Activated T-helper 1 cell treated with anti-CD3 and anti-CD28 coated beads, Interleukin-12 subunit alpha, Interleukin-12 subunit beta, Interleukin-2, Interleukin-4 antibody, amounts not matched to agents 30 ng/mL and 10 ng/mL and 1 ng/mL, durations not matched to agents 14 hours and 24 hours and 36 hours (primary cell): ENCODE results near the gene PDE1C. TPM values are rescaled to one million over a fixed set of nuclear protein-coding genes. Genes with fewer than 3 reads are reported as not detected.

Experiments
- DNase-seq: peaks from one replicate; pipeline ENCODE4 v3.0.0; 2021; ENCODE audit warnings: low spot score
- H3K27ac Mint-ChIP-seq: one replicate; pipeline ENCODE4 v1.8.0; 2021; ENCODE audit warnings: mild to moderate bottlenecking, mixed read lengths
- H3K27me3 Mint-ChIP-seq: one replicate; pipeline ENCODE4 v1.8.0; 2022; ENCODE audit warnings: mild to moderate bottlenecking, moderate library complexity, mixed read lengths; ENCODE audit not compliant: insufficient read depth
- H3K36me3 Mint-ChIP-seq: one replicate; pipeline ENCODE4 v1.8.0; 2021; ENCODE audit warnings: low read depth, mixed read lengths
- H3K4me1 Mint-ChIP-seq: one replicate; pipeline ENCODE4 v1.8.0; 2021; ENCODE audit warnings: low read depth, mixed read lengths
- H3K4me3 Mint-ChIP-seq: one replicate; pipeline ENCODE4 v1.8.0; 2021; ENCODE audit warnings: mild to moderate bottlenecking, moderate library complexity, mixed read lengths
- H3K9me3 Mint-ChIP-seq: one replicate; pipeline ENCODE4 v1.8.0; 2021; ENCODE audit warnings: mixed read lengths
- intact Hi-C: fragments of 100-400 bp; cut with micrococcal nuclease; formaldehyde crosslinking; loops from one replicate; pipeline ENCODE4 v1.15.1; 2024
- total RNA-seq: library from RNA; stranded (reverse); gene quantifications from 2 replicates; pipeline ENCODE4 v1.2.3, GENCODE V29; 2022

PDE1C gene
- total RNA-seq, 1 donor from 2014 or later = not detected

DNA sequence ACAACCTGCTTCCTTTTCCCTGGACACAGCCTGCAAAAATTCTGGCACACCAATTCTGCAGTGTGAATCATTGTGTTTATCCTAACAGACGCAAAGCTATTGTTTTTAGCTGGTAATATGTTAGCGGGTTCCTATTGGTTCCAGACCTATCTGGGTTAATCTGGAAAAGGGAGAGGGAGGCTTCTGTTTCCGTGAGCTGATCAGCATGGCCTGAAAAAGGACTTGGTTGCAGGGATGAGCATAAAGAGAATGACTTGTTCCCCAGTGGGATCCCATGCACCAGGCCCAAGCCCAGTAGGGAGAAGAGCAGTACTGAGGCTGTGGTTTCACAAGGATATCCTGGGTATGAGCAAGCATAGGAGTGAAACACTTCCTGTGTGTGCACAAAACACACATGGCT is 78.4 kb downstream of the PDE1C start:
- no peaks in the 10 kb centered on the region for H3K4me1 Mint-ChIP-seq
- no peak overlapping the region for H3K27ac Mint-ChIP-seq
- DNase-seq = no peak
- no peaks in the 10 kb centered on the region for H3K27me3 Mint-ChIP-seq
- intact Hi-C loops = no loop called here
- no peaks in the 10 kb centered on the region for H3K9me3 Mint-ChIP-seq
- no peaks in the 10 kb centered on the region for H3K36me3 Mint-ChIP-seq
- H3K4me3 Mint-ChIP-seq = no peak overlapping the region

GRCh38 chr7:31991406-31991805 is 78.8 kb downstream of the PDE1C start:
- H3K27ac Mint-ChIP-seq = no peak overlapping the region
- no peaks in the 10 kb centered on the region for H3K36me3 Mint-ChIP-seq
- DNase-seq = no peak
- intact Hi-C loops = no loop called here
- H3K4me3 Mint-ChIP-seq = no peak overlapping the region
- H3K27me3 Mint-ChIP-seq = no peaks in the 10 kb centered on the region
- no peaks in the 10 kb centered on the region for H3K9me3 Mint-ChIP-seq
- no peaks in the 10 kb centered on the region for H3K4me1 Mint-ChIP-seq

DNA sequence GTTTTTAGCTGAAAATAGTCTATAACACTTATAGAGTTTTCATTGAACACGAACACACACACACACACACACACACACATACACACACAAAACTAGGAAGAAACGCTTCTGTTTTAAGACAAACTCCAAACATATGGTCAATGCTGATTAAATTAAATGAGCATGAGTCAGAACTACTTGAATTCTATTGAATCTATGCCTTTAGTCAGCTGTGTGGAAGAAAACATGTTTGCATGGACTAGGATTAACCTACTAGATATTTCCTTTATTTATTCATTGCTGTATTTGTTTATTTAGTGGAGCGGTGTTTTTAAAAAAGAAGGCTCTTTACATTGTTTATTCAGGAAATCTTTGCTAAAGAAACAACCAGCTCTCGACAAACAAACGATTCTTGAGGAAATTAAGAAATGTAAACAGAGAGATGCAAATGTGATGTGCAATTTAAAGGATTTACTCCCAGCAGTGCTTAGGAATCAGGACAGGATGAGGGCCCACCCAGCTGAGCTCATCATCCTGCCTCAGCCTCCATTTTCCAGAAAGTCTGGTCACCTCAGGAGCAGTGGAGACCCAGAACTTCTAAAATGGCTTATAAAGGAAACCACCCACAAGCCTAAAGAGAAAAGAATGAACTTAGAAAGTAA is 83.2 kb downstream of the PDE1C start:
- no peaks in the 10 kb centered on the region for H3K36me3 Mint-ChIP-seq
- intact Hi-C loops = no loop called here
- H3K27ac Mint-ChIP-seq = no peak overlapping the region
- H3K4me1 Mint-ChIP-seq = no peaks in the 10 kb centered on the region
- no peaks in the 10 kb centered on the region for H3K27me3 Mint-ChIP-seq
- H3K9me3 Mint-ChIP-seq = peaks cover 14% of the 10 kb centered on the region
- no peak overlapping the region for H3K4me3 Mint-ChIP-seq
- no peak for DNase-seq

DNA sequence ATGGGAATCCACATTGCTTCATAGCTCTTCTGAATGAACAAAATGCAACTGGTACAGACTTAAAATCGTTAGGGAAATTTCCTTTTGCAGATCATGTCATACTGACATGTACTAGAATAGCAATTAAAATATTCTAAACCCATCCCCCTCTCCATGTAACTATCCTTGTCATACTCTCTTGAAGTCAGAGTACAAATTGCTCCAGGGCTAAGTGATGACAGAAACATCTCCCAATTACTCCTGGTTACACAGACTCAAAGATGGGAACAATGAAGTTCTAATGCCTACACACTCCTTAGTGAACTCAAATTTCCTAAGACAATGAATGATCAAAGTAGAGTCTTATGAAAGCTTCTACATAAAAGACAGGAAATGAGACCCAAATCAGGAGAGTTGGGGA is 87.2 kb downstream of the PDE1C start:
- intact Hi-C loops = no loop called here
- Mint-ChIP-seq H3K27me3 (no peaks in the 10 kb centered on the region), H3K4me1 (no peaks in the 10 kb centered on the region), H3K27ac (no peak overlapping the region), H3K9me3 (peaks cover 18% of the 10 kb centered on the region), H3K4me3 (no peak overlapping the region), H3K36me3 (no peaks in the 10 kb centered on the region)
- no peak for DNase-seq

DNA sequence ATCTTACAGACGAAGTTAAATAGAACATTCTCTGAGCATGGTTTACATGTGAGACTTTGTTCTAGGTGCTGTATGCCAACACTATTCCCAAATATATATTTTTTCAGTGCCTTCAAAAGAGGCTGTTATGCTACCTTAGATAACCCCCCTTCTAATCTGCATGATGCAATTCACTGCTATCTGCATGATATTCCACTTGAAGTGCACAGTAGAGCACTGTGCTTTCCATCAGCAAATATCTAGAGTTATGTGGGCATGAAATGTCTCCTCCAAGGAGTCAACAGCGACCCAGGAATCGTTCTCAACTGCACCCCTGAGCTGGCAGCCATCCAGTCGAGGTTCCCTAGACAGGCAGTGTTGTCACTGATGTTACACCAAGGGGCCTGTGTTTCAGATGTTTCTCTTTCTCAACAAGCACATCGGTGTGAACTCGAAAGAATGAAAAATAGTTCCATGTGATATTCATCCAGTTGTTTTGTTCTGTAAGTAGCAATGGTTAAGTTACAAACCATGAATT is 88.3 kb downstream of the PDE1C start:
- Mint-ChIP-seq H3K27me3 (no peaks in the 10 kb centered on the region), H3K9me3 (peaks cover 18% of the 10 kb centered on the region), H3K4me1 (no peaks in the 10 kb centered on the region), H3K36me3 (no peaks in the 10 kb centered on the region), H3K4me3 (no peak overlapping the region), H3K27ac (no peak overlapping the region)
- intact Hi-C loops = no loop called here
- no peak for DNase-seq

- no peaks in the 10 kb centered on the region for H3K27me3 Mint-ChIP-seq
- intact Hi-C loops = no loop called here
- no peak overlapping the region for H3K27ac Mint-ChIP-seq
- no peak for DNase-seq
- peaks cover 7% of the 10 kb centered on the region for H3K9me3 Mint-ChIP-seq
- no peak overlapping the region for H3K4me3 Mint-ChIP-seq
- no peaks in the 10 kb centered on the region for H3K36me3 Mint-ChIP-seq
- H3K4me1 Mint-ChIP-seq = no peaks in the 10 kb centered on the region
These were observed 90.4 kb downstream of the PDE1C start for GRCh38 chr7:31979690-31980330.

GRCh38 chr7:31975546-31975945 is 94.7 kb downstream of the PDE1C start:
- intact Hi-C loops = no loop called here
- no peaks in the 10 kb centered on the region for H3K27me3 Mint-ChIP-seq

GRCh38 chr7:31974351-31974750 is 95.9 kb downstream of the PDE1C start:
- no peaks in the 10 kb centered on the region for H3K27me3 Mint-ChIP-seq
- H3K36me3 Mint-ChIP-seq = no peaks in the 10 kb centered on the region
- DNase-seq = no peak
- no peak overlapping the region for H3K27ac Mint-ChIP-seq
- no peaks in the 10 kb centered on the region for H3K4me1 Mint-ChIP-seq
- no peaks in the 10 kb centered on the region for H3K9me3 Mint-ChIP-seq
- intact Hi-C loops = no loop called here
- no peak overlapping the region for H3K4me3 Mint-ChIP-seq

More at GRCh38 chr7:31975546-31975945, 94.7 kb downstream of the PDE1C start:
- Mint-ChIP-seq H3K4me3 (no peak overlapping the region), H3K36me3 (no peaks in the 10 kb centered on the region), H3K27ac (no peak overlapping the region), H3K4me1 (no peaks in the 10 kb centered on the region), H3K9me3 (peaks cover under 1% of the 10 kb centered on the region)
- DNase-seq = no peak

GRCh38 chr7:31971049-31971667 is 99.0 kb downstream of the PDE1C start:
- Mint-ChIP-seq H3K27me3 (no peaks in the 10 kb centered on the region), H3K4me3 (no peak overlapping the region), H3K9me3 (no peaks in the 10 kb centered on the region), H3K36me3 (no peaks in the 10 kb centered on the region), H3K4me1 (no peaks in the 10 kb centered on the region), H3K27ac (no peak overlapping the region)
- intact Hi-C loops = no loop called here
- DNase-seq = no peak

DNA sequence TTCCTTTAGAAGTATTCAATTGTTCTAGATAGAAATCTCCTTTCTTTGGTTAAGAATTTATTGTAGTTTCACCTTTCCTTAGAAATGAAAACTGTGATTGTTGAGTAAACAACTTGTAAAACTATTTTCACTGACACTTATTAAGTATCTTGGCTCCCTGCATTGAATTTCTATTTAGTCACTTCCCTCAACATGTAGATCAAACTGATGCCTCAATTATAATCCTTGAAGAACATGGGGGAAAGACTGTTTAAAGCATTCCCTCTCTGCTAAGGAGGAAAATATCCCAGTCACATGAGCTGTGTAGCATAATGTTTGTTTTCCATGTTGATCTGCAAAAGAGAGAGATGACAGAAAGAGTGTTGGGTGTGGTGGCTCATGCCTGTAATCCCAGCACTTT is 99.7 kb downstream of the PDE1C start:
- intact Hi-C loops = no loop called here
- H3K27ac Mint-ChIP-seq = no peak overlapping the region
- no peaks in the 10 kb centered on the region for H3K27me3 Mint-ChIP-seq
- DNase-seq = no peak
- no peaks in the 10 kb centered on the region for H3K36me3 Mint-ChIP-seq
- peaks cover under 1% of the 10 kb centered on the region for H3K9me3 Mint-ChIP-seq
- no peak overlapping the region for H3K4me3 Mint-ChIP-seq
- no peaks in the 10 kb centered on the region for H3K4me1 Mint-ChIP-seq

DNA sequence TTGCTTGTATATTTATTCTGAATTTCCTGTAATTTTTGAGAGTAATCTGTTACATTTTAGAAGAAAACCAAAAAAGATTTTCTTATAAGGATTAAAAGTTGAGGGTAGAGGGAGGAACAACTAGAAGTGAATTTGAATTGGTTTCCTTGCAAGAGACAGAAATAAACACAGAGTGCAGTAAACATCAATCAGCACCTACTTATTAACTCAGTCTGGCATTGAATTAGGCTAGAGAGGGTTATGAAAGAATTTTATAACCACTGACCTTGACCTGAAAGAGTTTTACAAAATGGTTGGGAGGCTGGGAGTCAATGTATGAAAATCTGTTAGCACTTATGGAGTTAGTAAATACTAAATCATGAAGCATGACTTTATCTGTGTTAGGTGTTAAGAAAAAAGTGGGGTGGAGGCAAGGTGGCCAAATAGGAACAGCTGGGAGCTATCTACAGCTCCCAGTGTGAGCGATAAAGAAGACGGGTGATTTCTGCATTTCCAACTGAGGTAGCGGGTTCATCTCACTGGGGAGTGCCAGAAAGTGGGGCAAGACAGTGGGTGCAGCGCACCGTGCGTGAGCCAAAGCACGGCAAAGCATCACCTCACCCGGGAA is 106.5 kb downstream of the PDE1C start:
- intact Hi-C loops = no loop called here
- Mint-ChIP-seq H3K4me3 (no peak overlapping the region), H3K27ac (no peak overlapping the region), H3K27me3 (no peaks in the 10 kb centered on the region), H3K9me3 (peaks cover 12% of the 10 kb centered on the region), H3K4me1 (no peaks in the 10 kb centered on the region), H3K36me3 (no peaks in the 10 kb centered on the region)
- DNase-seq = no peak

- Mint-ChIP-seq H3K4me3 (no peak overlapping the region), H3K27ac (no peak overlapping the region), H3K27me3 (no peaks in the 10 kb centered on the region), H3K36me3 (no peaks in the 10 kb centered on the region), H3K4me1 (no peaks in the 10 kb centered on the region), H3K9me3 (peaks cover 12% of the 10 kb centered on the region)
- intact Hi-C loops = no loop called here
- DNase-seq = no peak
These were observed 108.0 kb downstream of the PDE1C start for GRCh38 chr7:31962246-31962645.

DNA sequence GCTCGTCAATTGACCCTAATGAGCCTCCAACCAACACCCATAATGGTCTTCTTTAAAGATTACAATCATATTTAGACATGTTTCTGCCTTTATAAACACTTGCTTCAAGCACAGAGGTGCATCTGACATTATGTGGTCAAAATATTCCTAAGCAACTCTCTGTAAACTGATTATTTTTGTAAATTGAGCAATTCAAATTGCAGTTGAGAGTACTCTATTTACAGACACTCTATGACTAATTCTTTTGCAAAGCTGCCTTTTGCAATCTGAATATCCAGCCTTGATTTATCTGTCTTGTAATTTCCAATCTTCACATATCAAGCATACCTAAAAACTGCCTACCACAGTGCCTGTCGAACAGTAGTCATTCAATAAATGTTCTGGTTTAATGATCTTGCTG is 112.0 kb downstream of the PDE1C start:
- DNase-seq = no peak
- no peaks in the 10 kb centered on the region for H3K27me3 Mint-ChIP-seq
- no peaks in the 10 kb centered on the region for H3K36me3 Mint-ChIP-seq
- H3K9me3 Mint-ChIP-seq = no peaks in the 10 kb centered on the region
- H3K4me1 Mint-ChIP-seq = no peaks in the 10 kb centered on the region
- H3K27ac Mint-ChIP-seq = no peak overlapping the region
- intact Hi-C loops = no loop called here
- no peak overlapping the region for H3K4me3 Mint-ChIP-seq
